HepG2 (cell line): ENCODE measurements around the gene RNGTT. TPM values are rescaled to one million over a fixed set of nuclear protein-coding genes. Genes with fewer than 3 reads are reported as not detected.

ENCODE experiments used
- ATAC-seq: fragments of 200-7000 bp; cut with Tn5 transposase; 3 replicates; pipeline ENCODE4 v1.9.1; 2020; ENCODE audit warnings: mild to moderate bottlenecking, moderate library complexity
- BruUV-seq: library from RNA; stranded (reverse); fragments of 400-500 nt; replicated peaks from 2 replicates; lab custom pipeline; 2021; lab: Mats Ljungman, UMichigan
- CTCF ChIA-PET: fragments of 300-600 bp; formaldehyde crosslinking; extraction: SDS; loops from one replicate; lab custom pipeline; 2021; ENCODE audit warnings: low total read pairs, inconsistent platforms, low intra/inter-chr PET ratio; lab: Yijun Ruan, JAX
- POLR2A ChIA-PET: fragments of 350-600 bp; sonication (Branson Sonifier 250); formaldehyde crosslinking; loops from one replicate; lab custom pipeline; 2020; ENCODE audit warnings: antibody characterized with exemption, inconsistent platforms; lab: Yijun Ruan, JAX
- DNase-seq: peaks from one replicate; pipeline ENCODE4 v3.0.0-alpha.2; 2015; ENCODE audit warnings: low spot score
- FAIRE-seq: peaks from 3 replicates; lab custom pipeline; 2011; peaks lifted over from hg19 to GRCh38; lab: Jason Lieb, UNC
- H2AFZ ChIP-seq: one replicate; pipeline ENCODE4 v1.6.1; 2011; ENCODE audit warnings: low read length, inconsistent platforms
- H3K27ac ChIP-seq: fragments of 300-600 bp; 3 replicates; pipeline ENCODE4 v1.8.0; 2011; ENCODE audit warnings: mixed run types, mild to moderate bottlenecking, mixed read lengths, low read length, inconsistent platforms; ENCODE audit not compliant: insufficient read depth; ENCODE audit errors: extremely low read length
- H3K27me3 ChIP-seq, 2 experiments: fragments of 200-600 bp in 1 of 2; 2 replicates in 1 of 2; 3 replicates in 1 of 2; pipeline versions ENCODE4 v1.6.0 to v1.8.0; 2011; ENCODE audit warnings: low read length in 2 of 2, mild to moderate bottlenecking in 2 of 2, moderate library complexity in 2 of 2, inconsistent platforms in 1 of 2; ENCODE audit not compliant: insufficient read depth in 2 of 2, control insufficient read depth in 1 of 2
- H3K36me3 ChIP-seq, 2 experiments: fragments of 200-600 bp in 1 of 2; replicated peaks in 1 of 2; 2 replicates in 1 of 2; 3 replicates in 1 of 2; pipeline versions ENCODE4 v1.5.1 to v1.8.0; 2011; ENCODE audit warnings: low read length in 2 of 2, inconsistent platforms in 1 of 2; ENCODE audit not compliant: insufficient read depth in 2 of 2, control insufficient read depth in 1 of 2
- H3K4me1 ChIP-seq: 2 replicates; pipeline ENCODE4 v1.5.1; 2012; ENCODE audit warnings: low read length, inconsistent platforms; ENCODE audit not compliant: insufficient read depth
- H3K4me2 ChIP-seq: 2 replicates; pipeline ENCODE4 v1.6.0; 2011; ENCODE audit warnings: low read depth, low read length, inconsistent platforms
- H3K4me3 ChIP-seq, 3 experiments: fragments of 200-600 bp in 1 of 3; sonication (generic), shearing (Covaris generic) in 1 of 3; replicated peaks in 1 of 3; 2 replicates each; pipeline ENCODE4 v1.5.1; 2011 to 2016; ENCODE audit warnings: low read length in 3 of 3, inconsistent platforms in 2 of 3, low read depth in 2 of 3, mild to moderate bottlenecking in 2 of 3, control low read depth in 1 of 3, mixed read lengths in 1 of 3; ENCODE audit not compliant: insufficient read depth in 1 of 3
- H3K79me2 ChIP-seq: one replicate; pipeline ENCODE4 v1.6.1; 2011; ENCODE audit warnings: low read length, inconsistent platforms; ENCODE audit not compliant: insufficient read depth
- H3K9ac ChIP-seq: 2 replicates; pipeline ENCODE4 v1.6.0; 2011; ENCODE audit warnings: mild to moderate bottlenecking, low read depth, low read length, inconsistent platforms; ENCODE audit not compliant: insufficient read depth
- H3K9me3 ChIP-seq: 2 replicates; pipeline ENCODE4 v1.5.1; 2012; ENCODE audit warnings: mild to moderate bottlenecking, low read length
- H4K20me1 ChIP-seq: 2 replicates; pipeline ENCODE4 v1.6.0; 2011; ENCODE audit warnings: inconsistent platforms, mild to moderate bottlenecking, low read length, moderate library complexity; ENCODE audit not compliant: insufficient read depth
- CEBPB ChIP-seq: IDR thresholded peaks from 2 replicates; pipeline ENCODE4 v1.6.1; 2011; ENCODE audit warnings: low read depth, low read length, improper control_type of control experiment, borderline replicate concordance
- IKZF4 ChIP-seq: sonication (generic); formaldehyde crosslinking; IDR thresholded peaks from 2 replicates; pipeline ENCODE4 v1.5.1; 2020; ENCODE audit warnings: borderline replicate concordance, mild to moderate bottlenecking, low read depth, missing genetic modification reagents; ENCODE audit errors: not compliant biosample characterization
- ZNF629 ChIP-seq: sonication (generic); formaldehyde crosslinking; conservative IDR thresholded peaks from 2 replicates; pipeline ENCODE4 v1.5.0; 2020; ENCODE audit warnings: missing genetic modification reagents
- ZNF652 ChIP-seq: IDR thresholded peaks from 2 replicates; pipeline ENCODE4 v1.6.1; 2016; ENCODE audit warnings: low read depth, borderline replicate concordance
- ZNF737 ChIP-seq: sonication (generic); formaldehyde crosslinking; IDR thresholded peaks from 2 replicates; pipeline ENCODE4 v1.5.0; 2020; ENCODE audit warnings: missing genetic modification reagents, mild to moderate bottlenecking, borderline replicate concordance
- WGBS: methylation state at CpG from one replicate; pipeline ENCODE4 v1.1.6; 2017; ENCODE audit warnings: low lambda C conversion rate; 5-methylcytosine and 5-hydroxymethylcytosine counted together
- in situ Hi-C: cut with HindIII; loops from 2 replicates; pipeline ENCODE4 v1.10.0; 2017; ENCODE audit warnings: low pct_unique_long_range_greater_than_20kb; ENCODE audit not compliant: extremely low pct_ligation_motif_present
- intact Hi-C: fragments of 100-400 bp; cut with micrococcal nuclease; formaldehyde crosslinking; loops from one replicate; pipeline ENCODE4 v1.10.0; 2022; ENCODE audit not compliant: unreplicated experiment
- polyA plus RNA-seq, 8 experiments: library from polyadenylated mRNA; depleted of rRNA in 3 of 8; stranded (reverse) in 7 of 8; unstranded in 1 of 8; fragments of >200 nt; fragmentation: Illumina TruSeq in 4 of 8; extraction: Trizol in 4 of 8; gene quantifications; 2 replicates each; pipeline versions ENCODE4 v1.2.1 to v1.2.3, GENCODE V29; 2011 to 2016; ENCODE audit warnings: low read depth in 4 of 8, missing spikeins in 1 of 8, mixed read lengths in 1 of 8; ENCODE audit not compliant: insufficient read depth in 1 of 8
- total RNA-seq, 5 experiments: library from RNA; depleted of rRNA; stranded (reverse); fragments of >200 nt; fragmentation: Illumina TruSeq; extraction: Trizol; gene quantifications; 2 replicates each; pipeline ENCODE4 v1.2.3, GENCODE V29; 2016; ENCODE audit warnings: low read depth in 1 of 5

RNGTT gene
- total and polyA plus RNA-seq, 2 of the 13 experiments (the other 11 are each of a cell fraction or from before 2014, with no cell fraction given), result 6.0 to 22.6 TPM

DNA sequence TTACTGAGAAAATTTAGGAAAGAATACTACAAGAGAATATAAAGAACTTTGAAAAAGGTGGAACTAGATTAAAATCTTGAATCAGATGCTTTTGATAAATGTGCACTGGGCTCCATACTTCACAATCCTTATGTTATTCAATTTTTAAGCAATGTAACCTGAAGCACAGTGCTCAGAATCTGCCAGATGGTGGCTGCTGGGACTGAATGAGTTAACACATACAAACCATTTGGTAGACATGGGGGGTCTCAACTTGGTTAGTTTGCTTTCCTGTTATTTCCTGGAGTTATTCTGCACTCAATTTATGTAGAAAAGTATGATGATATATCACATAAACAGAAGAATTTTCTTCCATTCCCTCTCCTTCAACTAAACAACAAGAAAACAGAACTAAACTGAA is 326.5 kb downstream of the RNGTT start:
- ATAC-seq (no peak), FAIRE-seq (no peak), DNase-seq (no peak)
- Histone ChIP-seq H3K9ac (no peak overlapping the region), H3K27ac (no peak overlapping the region), H3K36me3 (no peaks in the 10 kb centered on the region), H3K4me2 (no peak overlapping the region), H3K4me3 (no peak overlapping the region), H3K79me2 (no peaks in the 10 kb centered on the region), H2AFZ (no peak overlapping the region), H3K4me1 (no peaks in the 10 kb centered on the region), H4K20me1 (no peaks in the 10 kb centered on the region), H3K27me3 (no peaks in the 10 kb centered on the region), H3K9me3 (no peaks in the 10 kb centered on the region)
- ChIA-PET CTCF (no interaction called here), POLR2A (no interaction called here)
- TF ChIP-seq ZNF652 (CRISPR knock-in tag) (0 out of 2 replicates have a peak, but pooled peaks have one; percentile 26), ZNF629 (no peak), IKZF4 (CRISPR knock-in tag) (no peak)
- no TSS peak for BruUV-seq
- intact Hi-C loops, result no loop called here
- in situ Hi-C loops, result no loop called here

DNA sequence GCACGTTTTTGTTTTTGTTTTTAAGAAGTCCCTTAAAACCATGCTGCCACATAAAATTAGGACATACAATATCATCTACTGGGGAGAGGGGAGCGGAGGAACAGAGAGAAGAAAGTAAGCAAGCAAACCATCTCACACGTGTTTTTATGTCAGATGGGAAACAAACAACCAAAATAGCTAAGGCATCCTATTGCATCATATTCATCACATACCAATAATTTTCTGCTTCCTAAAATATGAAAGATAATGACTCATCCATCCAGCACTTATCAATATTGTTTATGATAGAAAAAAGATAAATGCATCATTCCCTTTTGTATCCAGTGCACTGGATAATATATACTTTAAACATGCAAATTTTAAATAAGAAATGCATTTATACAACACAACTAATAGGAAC is 329.6 kb downstream of the RNGTT start:
- POLR2A ChIA-PET, result no interaction called here
- no peaks in the 10 kb centered on the region for H3K4me1 ChIP-seq
- TF ChIP-seq ZNF737 (no peak), CEBPB (0 out of 2 replicates have a peak, but pooled peaks have one; percentile 31)
- no TSS peak for BruUV-seq
- WGBS, result 97% methylated on average over 3 of the region's 3 CpGs
- no peak overlapping the region for H3K9ac ChIP-seq
- ATAC-seq, result no peak
- in situ Hi-C loops, result no loop called here
- no peaks in the 10 kb centered on the region for H4K20me1 ChIP-seq
- CTCF ChIA-PET, result no interaction called here
- no peaks in the 10 kb centered on the region for H3K27me3 ChIP-seq
- no peak overlapping the region for H3K4me2 ChIP-seq
- no peaks in the 10 kb centered on the region for H3K79me2 ChIP-seq
- H2AFZ ChIP-seq, result no peak overlapping the region
- H3K36me3 ChIP-seq, result no peaks in the 10 kb centered on the region
- DNase-seq, result no peak
- no peak overlapping the region for H3K27ac ChIP-seq
- intact Hi-C loops, result no loop called here
- no peaks in the 10 kb centered on the region for H3K9me3 ChIP-seq
- no peak overlapping the region for H3K4me3 ChIP-seq
- no peak for FAIRE-seq
